EH (cell line): ENCODE data around the gene DNM3.

Source experiments
- DNase-seq: peaks from one replicate; pipeline ENCODE4 v3.0.0-alpha.2; 2015; ENCODE audit warnings: low read depth

DNM3 gene

DNA sequence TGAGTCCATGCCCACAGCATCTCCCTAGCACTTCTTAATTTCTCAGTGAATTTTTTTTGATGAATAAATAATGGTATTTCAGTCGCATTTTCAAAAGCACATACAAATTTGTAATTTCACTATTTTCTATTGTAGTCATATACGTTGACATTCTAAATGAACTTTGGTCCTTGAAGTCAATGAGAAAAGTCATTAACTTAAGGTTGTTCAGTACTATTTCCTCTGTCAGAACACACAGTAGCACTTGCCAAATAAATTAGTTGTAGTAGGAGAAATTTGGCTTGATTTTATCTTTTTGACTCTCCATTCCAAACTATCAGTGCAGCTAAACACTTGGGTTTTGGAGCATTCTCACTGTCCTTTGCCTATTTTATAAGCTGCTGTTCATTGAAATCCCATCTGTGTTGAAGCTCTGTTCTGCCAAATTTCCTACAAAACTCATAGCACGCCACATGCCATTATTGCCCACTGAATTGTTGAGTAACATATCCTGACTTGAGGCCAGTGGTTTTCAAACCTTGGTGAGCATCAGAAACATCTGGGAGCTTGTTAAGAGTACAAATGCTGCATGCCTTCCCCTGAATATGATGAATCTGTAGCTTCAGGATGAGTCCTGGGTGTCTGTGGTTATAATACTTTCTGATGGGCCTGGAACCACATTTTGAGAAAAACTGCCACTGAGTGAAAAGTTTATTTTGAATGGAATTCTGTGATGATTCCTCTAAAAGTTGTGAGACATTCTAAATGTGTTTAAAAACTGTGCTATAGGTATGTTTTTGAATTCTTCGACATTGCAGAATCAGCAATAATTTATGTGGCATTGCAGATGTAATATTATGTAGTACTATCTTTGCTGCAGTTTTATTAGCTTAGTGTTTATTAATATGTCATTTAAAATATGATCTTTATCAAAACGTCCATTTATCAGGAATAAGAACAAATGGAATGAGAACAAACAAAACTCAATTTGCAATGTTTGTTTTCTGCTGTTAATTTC is 78.9 kb downstream of the DNM3 start:
- DNase-seq: no peak

GRCh38 chr1:171922999-171923398 is 81.7 kb downstream of the DNM3 start:
- no peak for DNase-seq

DNA sequence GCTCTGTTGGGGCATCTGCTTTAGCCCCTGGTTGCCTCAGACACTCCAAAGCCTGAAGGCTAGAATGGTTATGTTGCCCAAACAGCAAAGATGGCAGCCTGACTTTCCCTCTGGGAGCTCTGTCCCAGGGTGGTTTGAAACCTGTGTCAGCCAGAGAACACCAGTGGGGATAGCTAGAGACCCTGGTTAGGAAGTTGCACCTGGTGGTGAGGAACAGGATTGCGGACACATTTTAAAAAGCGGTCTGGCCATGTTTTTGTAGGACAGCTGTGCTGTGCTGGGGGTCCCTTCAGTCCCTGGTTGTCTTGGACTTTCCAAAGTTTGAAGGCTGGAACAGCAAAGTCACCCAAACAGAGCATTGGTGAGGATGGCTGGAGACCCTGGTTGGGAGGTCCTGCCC is 87.8 kb downstream of the DNM3 start:
- no peak for DNase-seq

DNA sequence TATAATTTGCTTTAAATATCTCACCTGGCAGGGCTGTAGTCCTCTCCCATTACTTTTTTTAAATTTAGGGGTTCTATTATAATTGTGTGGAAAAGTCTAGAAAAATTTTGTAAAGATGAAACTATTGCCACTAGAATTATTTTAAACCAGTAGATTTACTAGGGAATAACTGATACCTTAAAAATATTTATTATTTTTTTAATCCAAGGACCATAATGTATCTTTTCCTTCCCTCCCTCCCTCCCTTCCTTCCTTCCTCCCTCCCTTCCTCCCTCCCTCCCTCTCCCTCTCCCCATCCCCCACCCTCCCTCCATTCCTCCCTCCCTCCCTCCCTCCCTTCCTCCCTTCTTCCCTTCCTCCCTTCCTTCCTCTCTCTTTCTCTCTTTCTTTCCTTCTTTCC is 90.5 kb downstream of the DNM3 start:
- no peak for DNase-seq

- DNase-seq: no peak
These were observed 93.4 kb downstream of the DNM3 start for GRCh38 chr1:171934664-171935063.

DNA sequence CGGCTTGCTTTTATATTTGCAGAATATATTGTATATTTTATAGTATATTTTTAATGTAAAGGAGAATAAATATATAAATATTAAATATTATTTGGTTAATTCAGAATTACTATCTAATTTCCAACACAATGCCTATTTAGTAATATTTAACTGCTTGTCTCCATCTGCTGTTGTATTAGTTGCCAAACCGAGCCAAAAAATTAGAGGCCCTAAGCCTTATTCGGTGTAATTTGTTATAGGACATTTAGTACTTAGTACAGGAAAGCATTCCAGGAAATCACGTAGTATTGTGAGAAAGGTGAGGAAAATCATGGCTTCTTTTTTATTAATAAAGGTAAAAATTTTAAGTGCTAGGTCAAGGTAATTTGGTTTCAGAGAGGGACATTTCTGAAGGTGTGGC is 93.8 kb downstream of the DNM3 start:
- DNase-seq: no peak

GRCh38 chr1:171935664-171936063 is 94.4 kb downstream of the DNM3 start:
- no peak for DNase-seq

- no peak for DNase-seq
These were observed 96.6 kb downstream of the DNM3 start for GRCh38 chr1:171937938-171938337.

DNA sequence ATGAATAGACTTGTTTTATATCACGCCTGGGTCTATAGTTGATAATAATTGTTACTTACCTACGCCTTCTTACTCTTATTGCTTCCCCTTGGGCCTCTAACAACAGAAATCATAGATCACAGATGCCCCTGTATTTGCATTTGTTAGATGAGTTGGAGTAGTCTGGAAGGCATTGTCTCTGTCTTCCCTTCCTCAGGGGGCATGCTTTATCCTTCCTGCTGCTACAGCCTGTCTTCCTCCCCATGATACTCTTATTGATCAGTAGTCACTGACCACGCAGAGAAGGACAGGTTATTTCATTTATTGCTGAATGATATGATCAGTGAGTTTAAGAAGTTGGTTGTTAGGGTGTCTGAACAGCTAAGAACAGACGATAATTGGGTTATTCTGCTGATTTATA is 98.4 kb downstream of the DNM3 start:
- no peak for DNase-seq

DNA sequence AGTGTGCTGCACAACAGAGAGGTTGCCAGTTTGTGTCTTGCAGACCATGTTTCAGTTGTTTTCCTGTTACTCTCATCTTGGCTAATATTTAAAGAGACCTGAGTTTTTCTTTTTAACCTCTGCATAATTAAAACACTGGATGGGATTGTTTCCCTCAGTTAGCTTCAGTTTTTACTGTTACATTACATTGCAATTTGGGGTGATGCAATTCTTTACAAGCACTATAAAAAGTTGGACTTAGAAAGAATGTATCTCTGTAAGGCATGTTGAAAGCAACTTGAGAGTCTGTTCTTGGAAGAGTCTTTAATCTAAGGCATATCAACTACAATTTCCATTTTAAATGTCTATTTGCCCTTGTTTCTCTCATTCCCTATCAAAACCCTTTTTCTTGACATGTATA is 99.1 kb downstream of the DNM3 start:
- DNase-seq: peak; percentile 9

DNA sequence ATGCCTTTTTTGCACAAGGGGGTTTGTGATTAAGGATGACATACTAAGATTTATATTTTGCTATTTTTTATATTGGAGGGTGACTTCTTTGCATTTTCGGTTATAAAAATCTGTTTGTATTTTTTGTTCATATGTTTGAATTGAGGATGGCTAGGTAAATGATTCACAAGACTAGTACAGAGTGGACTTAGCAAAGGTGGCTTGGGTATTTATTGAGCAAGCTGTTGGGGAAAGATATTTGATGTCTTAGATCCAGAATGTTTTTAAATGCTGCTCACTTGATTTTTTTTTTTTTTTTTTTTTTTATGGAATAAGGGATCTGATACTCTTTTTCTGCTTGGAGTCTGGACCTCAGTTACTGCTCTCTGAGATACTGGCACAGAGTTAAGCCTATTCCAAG is 100.6 kb downstream of the DNM3 start:
- no peak for DNase-seq

GRCh38 chr1:171943973-171944561 is 102.8 kb downstream of the DNM3 start:
- no peak for DNase-seq

DNA sequence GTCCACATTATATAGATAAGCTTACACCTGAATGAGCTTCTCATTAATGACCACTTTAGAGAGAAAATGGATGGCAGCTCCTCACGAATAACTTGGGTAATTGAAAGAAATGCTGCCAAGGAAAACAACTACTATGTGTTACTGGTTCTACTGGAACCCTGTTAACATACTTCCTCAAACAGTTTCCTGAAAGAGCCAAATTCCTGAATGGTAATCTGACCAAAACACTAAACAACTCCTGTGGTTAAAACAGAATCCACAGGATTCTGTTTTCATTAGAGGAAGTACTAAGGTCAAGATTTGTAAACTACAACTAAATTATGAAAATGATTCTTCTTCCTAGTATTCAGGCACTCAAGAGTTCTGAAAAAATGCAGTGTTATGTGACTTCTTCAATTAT is 107.2 kb downstream of the DNM3 start:
- peak; percentile 43 for DNase-seq

DNA sequence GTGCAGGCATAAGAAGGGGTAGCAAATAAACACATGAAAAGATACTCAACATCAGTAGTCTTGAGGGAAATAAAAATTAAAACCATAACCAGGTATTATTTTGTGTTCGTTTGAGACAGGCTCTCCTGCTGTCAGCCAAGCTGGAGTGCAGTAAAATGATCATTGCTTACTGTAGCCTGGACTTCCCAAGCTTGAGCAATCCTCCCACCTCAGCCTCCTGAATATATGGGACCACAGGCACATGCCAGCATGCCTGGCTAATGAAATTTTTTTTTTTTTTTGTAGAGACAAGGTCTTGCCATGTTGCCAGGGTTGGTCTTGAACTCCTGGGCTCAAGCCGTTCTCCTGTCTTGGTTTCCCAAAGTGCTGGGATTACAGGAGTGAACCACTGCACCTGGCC is 108.0 kb downstream of the DNM3 start:
- DNase-seq: no peak

GRCh38 chr1:171953835-171954234 is 112.5 kb downstream of the DNM3 start:
- no peak for DNase-seq

DNA sequence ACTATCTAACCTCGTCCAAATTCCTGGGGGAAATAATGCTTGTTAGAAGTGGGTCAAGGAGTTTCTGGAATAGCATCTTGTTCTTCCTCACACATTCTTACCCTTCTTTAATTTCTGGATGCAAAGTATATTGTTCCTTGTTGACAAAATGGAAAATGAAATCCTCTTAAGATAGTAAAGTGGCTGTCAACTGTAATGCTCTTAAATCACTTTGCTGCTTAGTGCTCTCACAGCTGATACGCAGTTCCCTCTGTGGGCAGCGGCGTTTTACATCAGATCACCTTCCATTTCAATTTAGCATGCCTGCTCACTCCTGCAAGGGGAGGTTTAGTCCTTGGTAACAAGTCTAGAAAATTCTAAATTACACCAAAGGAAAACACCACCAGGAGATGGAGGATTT is 113.1 kb downstream of the DNM3 start:
- DNase-seq: no peak

DNA sequence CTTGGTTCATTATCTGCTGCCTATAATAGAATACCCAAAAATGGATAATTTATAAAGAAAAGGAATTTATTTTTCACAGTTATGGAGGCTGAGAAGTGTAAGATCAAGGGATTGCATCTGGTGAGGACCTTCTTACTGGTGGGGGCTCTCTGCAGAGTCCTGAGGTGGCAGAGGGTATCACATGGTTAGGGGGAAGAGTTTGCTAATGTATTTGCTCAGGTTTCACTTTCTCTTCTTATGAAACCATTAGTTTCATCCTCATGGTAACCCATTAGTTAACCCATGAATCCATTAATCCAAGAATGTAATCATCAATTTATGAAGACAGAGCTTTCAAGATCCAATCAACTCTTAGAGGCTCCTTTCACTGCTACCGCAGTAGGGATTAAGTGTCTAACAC is 120.6 kb downstream of the DNM3 start:
- no peak for DNase-seq

DNA sequence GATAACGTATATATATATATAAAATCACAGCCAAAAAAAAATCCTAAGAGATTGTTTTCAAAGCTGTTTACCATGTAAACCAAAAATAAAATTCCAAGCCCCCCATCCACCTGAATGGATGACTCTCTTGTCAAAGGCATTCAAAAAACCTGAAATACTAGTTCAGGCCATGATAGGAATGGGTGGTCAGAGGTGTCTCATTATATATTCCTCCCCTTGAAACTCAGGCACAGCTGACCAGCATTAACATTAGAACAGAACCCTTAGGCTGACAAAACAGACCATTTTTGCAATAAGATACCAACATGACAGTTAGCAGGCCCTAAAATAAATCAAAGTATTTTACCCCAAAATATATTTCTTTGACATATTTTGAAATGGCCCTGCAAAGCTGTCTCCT is 122.5 kb downstream of the DNM3 start:
- no peak for DNase-seq

DNA sequence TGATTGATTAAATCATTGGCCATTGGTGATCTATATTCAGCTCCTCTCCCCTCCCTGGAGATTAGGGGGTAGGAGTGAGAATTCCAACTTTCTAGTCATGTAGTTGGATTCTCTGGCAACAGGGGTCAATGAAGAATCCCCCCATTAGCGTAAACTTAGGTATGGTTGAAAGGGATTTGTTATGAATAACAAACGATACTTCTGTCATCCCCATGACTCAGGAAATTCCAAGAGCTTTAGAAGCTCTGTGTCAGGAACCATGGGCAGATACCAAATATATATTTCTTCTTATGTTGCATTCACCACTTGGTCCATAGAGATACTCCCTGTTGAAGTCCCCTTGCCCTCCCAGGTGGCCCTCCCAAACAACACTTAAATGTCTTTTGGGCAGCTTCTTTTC is 124.5 kb downstream of the DNM3 start:
- DNase-seq: peak; percentile 8

DNA sequence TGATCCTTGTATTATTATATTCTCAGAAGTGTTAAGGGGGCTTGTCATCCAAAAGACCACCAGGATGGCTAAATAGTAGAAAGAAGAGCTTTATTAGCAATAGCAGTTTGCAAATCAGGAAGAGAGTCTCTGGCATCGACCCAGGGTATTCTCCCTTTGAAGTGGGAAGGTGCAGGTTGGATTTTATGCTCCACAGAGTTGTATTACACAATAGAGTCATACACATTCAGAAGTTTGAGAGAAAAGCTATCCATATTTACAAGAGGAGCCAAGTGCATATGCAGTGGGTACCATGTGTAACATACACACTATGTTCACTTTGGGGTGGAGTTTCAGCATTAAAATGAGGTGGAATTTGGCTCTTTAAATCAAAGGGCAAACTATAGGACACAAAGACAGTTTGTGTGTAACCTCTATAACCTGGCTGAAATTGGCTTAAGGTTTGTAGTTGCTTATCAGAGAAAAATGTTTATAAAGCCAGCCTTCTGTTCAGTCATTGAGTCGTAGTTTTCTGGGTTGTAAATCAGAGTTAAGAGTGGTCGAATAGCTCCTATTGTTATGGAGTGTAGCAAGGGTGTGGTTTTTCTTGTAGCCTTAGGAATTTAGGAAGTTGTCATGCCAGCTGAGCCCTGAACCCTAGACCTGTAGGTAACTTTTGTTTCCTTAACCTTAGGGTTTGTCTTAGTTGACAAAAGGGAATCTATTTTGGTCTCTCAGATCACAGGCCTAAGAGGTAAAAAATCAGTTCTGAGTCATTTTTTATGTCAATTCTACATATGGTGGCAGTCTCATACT is 125.3 kb downstream of the DNM3 start:
- no peak for DNase-seq

DNA sequence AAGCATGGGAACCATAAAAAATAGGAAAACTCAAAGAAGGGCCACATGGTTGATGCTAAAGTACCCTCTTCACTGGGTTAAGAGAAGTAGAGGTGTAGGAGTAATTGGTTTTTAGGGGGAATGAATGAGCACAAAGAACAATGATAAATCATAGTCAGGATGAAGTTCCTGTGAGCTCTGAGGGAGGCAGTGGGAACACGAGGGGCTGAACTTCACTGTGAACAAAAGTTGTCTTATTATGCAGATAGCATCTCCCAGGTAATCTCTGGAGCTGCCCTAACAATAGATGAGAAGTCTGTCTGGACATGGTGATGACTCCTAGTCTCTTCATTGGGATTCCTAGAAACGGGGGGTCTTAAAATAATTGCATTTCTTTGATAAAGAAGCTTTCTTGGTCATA is 127.9 kb downstream of the DNM3 start:
- no peak for DNase-seq

GRCh38 chr1:171969813-171970212 is 128.5 kb downstream of the DNM3 start:
- no peak for DNase-seq

DNA sequence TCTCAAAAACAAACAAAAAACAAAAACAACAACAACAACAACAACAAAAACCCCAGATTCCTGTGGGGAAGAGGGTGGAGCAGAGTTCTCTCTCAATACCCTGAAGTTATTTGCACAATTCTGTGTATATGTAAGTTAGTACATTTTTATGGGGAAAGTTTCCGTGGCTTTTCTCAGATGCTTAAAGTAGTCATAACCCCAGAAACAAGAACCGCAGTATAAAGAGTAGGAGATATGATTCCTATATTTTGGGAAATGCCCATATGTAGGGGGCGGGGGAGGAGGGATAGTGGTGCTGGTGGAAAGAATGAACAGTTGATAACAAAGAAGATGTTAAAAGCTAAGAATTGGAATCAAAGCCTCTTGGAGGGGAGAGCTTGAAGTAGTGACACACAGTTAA is 131.5 kb downstream of the DNM3 start:
- DNase-seq: no peak
